NCI-H82 treated with DMSO at 0.1 percent for 48 hours (cell line): ENCODE data around the gene COL23A1.

ENCODE experiments used
- DNase-seq: peaks from one replicate; lab custom pipeline; 2025; ENCODE audit not compliant: unreplicated experiment; lab: John Stamatoyannopoulos, UW

Gene COL23A1

DNA sequence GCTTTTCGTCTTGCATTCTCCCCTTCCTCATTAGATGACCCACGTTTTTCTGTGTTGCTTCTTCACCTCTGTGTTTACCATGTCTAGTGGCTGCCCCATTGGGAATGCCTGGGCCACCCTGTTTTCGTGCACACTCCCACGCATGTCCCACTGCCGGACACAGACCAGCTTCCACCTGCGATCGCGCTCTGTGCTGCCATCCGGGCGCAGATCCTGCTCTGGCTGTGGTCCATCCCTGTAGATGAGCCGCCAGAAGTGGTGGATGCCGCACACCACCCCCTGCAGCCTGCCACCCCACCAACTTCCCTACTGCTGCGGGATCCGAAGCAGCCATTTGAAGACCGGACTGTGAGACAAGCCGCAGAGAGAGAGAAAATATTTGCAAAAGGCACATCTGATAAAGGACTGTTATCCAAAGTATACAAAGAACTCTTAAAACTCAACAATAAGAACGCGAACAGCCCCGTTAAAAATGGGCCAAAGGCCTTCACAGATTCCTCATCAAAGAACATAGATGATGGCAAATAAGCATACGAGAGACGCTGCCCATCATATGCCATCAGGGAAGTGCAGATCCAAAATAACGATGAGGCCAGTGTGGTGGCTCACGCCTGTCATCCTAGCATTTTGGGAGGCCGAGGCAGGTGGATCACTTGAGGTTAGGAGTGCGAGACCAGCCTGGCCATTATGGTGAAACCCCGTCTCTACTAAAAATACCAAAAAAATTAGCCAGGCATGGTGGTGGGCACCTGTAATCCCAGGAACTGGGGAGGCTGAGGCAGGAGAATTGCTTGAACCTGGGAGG, 163.7 kb downstream of the COL23A1 start:
- DNase-seq: no peak

GRCh38 chr5:178425621-178426068, 164.5 kb downstream of the COL23A1 start:
- DNase-seq: no peak

GRCh38 chr5:178424810-178425177, 165.4 kb downstream of the COL23A1 start:
- DNase-seq: no peak

DNA sequence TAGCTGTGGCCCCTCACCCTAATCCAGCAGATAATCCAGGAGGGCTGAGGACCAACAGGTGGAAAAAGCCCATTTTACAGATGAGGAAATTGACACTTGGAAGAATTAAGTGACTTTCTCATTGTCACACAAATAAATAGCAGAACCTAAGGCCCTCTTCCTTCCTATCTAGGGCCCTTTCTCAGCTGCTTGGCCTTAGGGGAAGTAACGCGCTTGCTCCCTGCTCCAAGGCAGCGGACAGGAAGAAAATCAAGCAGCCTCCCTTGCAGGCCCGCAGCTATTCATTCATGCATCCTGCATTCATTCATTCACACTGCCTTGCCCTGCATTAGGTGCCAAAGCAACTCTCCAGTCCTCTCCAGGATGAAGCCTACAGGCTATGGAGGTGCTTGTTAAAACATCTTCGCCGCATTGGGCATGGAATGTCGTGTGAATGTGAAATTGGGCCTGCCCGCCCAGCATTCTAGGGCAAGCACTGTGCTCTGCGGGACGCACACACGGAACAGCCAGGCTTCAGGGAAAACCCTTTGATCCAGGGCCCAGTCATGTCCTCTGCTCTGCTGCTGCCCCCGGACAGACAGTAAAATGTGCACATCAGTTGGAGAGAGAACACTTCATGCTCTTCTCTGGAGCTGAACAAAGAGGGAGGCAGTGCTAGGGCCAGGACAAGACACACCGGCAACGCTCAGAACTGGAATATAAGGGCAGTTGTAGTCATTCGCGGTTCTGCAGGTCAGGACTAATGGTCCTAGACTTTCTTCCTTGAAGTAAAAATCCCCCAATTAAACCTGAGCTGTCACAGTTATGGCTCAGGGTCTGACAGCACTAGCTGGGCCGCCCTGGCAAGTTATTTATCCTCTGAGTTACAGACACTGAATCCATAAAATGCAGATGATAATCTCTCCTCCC, 166.0 kb downstream of the COL23A1 start:
- no peak for DNase-seq

GRCh38 chr5:178423431-178423830, 166.8 kb downstream of the COL23A1 start:
- DNase-seq: no peak

DNA sequence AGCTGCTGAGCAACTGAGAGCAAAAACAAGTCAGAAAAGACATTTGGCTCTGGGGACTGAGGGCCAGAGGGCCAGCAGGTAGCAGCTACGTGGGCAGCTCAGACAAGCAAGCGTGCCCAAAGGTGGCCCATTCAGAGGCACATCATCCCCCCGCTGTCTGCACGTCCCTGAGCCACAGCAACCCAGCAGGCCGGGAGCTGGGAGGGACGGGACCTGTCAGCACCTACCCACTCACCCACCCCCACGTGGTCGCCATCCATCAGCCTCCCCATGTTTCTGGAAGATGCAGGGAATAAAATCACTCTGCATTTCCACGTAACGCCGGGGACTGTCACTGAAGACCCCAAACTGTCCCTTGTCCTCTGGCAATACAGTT, 167.8 kb downstream of the COL23A1 start:
- DNase-seq: no peak

DNA sequence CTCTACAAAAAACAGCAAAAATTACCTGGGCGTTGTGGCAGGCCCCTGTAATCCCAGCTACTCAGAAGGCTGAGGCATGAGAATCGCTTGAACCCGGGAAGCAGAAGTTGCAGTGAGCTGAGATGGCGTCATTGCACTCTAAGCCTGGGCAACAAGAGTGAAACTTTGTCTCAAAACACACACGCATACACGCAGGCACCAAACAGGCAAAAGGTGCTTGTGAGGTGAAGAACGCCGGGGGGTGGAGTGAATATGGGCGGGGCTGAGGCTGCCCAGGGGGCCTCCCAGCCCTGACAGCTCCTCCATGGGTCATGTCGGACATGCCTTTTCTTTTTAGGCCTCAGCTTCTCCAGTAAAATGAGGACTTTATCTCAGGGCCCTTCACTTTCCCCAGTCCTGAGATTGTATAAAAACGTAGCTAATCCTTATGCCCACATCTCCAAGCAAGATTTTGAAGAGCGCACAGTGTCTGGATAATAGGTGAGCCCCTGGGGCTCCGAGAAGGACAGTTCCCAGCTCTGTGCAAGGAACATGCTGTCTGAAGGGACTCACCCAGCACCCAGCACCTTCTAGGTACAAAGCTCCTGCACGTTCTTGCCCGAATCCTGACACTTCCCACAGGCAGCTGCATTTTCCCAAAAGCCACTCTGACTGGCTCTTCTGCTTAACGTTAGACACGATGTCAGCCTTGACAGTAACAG, 168.3 kb downstream of the COL23A1 start:
- no peak for DNase-seq

DNA sequence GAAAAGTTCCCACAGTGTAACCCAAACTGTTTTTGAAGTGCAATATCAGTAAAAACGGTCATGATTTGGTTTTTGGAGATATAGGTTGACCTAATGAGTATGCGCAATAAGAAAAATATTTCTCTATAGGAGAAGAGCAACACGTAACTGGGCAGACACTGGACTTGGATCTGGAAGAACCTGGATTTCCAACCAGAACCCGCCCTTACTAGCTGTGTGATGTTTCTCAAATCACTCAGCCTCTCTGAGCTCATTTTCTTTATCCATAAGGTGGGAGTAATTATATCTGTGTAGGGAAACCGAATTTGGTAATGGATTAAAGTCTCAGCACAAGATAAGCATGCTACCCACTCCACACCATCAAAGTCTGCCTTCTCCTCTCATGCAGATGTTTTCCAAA, 169.1 kb downstream of the COL23A1 start:
- no peak for DNase-seq

- DNase-seq: no peak
Observed at GRCh38 chr5:178420354-178420781, 169.8 kb downstream of the COL23A1 start.

GRCh38 chr5:178419651-178420050, 170.5 kb downstream of the COL23A1 start:
- DNase-seq: no peak

DNA sequence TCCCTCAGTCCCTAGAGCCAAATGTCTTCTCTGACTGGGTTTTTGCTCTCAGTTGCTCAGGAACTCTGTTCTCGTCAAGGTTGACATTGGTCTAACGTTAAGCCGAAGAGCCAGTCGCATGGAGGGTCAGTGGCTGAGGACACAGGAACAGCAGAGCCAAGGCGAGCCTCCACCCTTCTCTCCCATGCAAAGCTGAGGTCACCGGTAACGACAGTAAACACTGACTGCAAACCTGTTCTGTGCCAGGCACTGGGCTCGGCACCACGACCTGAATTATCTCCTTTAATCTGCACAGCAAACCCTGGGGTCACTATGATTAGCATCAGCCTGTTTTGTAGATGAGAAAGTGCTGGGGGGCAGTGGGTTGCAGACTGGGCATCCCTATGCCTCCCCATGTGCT, 171.0 kb downstream of the COL23A1 start:
- no peak for DNase-seq

DNA sequence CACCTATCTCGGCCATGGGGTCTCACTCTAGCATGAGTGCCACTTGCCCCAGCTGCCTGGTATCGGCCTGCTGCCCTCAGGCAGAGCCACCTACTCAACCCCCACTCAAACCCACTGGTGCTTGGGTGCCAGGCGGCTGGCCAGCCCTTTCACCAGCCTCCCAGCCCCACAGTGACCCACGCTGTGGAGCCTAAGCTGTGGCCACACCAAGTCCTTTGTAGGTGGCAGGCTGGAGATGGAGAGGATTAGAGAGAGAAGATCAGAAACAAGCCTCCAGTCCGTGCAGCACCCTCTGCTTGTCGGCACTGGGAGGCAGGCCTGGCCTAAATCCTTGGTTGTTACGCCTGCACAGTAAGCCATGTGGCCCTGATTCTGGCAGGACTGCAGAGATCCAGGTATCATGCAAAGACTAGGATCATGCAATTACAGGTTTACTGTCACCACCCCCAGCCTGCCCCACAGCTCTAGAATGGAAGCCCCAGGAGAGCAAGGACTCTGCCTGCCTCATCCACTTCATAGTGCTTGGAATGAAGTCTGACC, 171.7 kb downstream of the COL23A1 start:
- no peak for DNase-seq

DNA sequence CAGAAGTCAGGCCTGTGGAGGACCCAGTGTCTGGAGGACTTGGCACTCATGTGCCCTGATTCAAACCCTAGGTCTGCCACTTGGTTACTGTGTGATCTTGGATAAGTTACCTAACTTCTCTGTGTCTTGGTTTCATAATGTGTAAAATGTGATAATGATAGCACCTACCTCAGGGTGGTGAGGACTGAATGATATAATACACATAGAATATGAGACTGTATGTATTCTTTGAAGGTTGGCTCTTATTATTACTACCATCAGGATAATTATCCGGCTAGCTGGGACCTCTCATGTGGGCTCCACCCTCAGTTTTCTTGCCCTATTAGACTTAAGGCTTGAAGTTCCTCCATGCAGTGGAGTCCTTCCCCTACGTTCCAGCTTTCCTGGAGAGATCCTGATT, 172.2 kb downstream of the COL23A1 start:
- DNase-seq: no peak

DNA sequence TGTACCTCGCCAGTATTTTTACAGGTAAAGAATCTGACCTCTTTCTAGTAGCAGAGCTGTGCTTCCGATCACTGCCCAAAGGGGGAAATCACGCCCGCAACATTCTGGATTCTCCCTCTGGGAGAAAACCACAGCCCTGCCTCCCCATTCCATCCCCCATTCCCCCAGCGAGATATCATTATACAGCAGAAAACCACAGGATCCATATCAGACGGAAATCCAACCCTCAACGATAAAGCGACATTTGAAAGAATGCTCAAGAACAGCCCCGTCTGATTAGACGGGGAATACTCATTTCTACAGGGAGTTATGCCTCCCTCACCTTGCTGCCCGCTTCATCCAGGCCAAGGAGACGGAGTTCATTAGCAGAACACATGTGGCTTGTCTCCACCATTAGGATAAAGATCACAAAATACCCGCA, 172.8 kb downstream of the COL23A1 start:
- no peak for DNase-seq

DNA sequence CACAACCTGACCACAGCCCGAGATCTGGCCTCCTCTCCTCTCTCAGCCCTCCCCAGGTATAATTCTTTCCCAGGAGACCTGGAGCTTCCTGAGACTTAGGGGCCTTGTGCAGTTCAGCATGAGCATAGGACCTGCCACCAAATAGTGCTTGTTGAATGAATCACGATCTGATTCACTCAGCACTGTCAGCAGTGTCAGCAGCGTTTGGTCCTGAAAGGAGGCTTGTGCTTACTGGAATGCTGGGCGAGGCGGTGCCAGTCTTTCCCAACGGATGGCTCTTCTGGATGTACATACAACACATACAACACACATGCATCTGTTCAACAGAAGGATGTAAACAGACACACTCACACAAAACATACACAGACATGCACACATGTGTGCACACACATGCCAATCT, 173.3 kb downstream of the COL23A1 start:
- DNase-seq: no peak

- DNase-seq: no peak
Observed at GRCh38 chr5:178416206-178416882, 173.8 kb downstream of the COL23A1 start.

- no peak for DNase-seq
Observed at GRCh38 chr5:178415353-178415752, 174.8 kb downstream of the COL23A1 start.

- DNase-seq: no peak
Observed at GRCh38 chr5:178413988-178414387, 176.2 kb downstream of the COL23A1 start.

GRCh38 chr5:178411083-178411482, 179.1 kb downstream of the COL23A1 start:
- DNase-seq: no peak

DNA sequence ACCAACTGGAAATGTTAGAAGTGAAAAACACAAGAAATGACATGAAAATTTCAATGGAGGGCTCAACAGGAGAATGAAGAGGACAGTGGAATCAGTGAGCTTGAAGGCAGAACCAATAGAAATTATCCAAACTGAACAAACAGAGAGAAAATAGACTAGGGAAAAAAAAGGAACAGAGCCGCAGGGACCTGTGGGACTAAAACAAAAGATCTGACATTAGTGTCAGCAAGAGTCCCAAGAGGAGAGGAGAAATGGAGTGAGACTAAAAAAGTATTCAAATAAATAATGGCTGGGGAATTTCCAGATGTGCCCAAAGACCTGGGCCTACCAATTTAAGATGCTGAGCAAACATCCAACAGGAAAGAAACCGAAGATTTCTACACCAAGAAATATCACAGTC, 182.5 kb downstream of the COL23A1 start:
- DNase-seq: no peak

- DNase-seq: no peak
Observed at GRCh38 chr5:178404987-178405386, 185.2 kb downstream of the COL23A1 start.
